Dendritic cell treated with granulocyte-macrophage colony-stimulating factor and Interleukin-4, amounts not matched to agents 40 ng/mL and 50 ng/mL, for 4 days (primary cell): ENCODE data around the gene MAST4.

ENCODE experiments used
- H3K27ac Mint-ChIP-seq: one replicate; pipeline ENCODE4 v1.8.0; 2022; ENCODE audit warnings: mild to moderate bottlenecking, mixed read lengths
- H3K27me3 Mint-ChIP-seq: one replicate; pipeline ENCODE4 v1.8.0; 2022; ENCODE audit warnings: mild to moderate bottlenecking, mixed read lengths
- H3K36me3 Mint-ChIP-seq: one replicate; pipeline ENCODE4 v1.8.0; 2022; ENCODE audit warnings: low read depth, mixed read lengths
- H3K4me1 Mint-ChIP-seq: one replicate; pipeline ENCODE4 v1.8.0; 2022; ENCODE audit warnings: low read depth, mixed read lengths
- H3K4me3 Mint-ChIP-seq: one replicate; pipeline ENCODE4 v1.8.0; 2022; ENCODE audit warnings: mild to moderate bottlenecking, moderate library complexity, mixed read lengths
- H3K9me3 Mint-ChIP-seq: one replicate; pipeline ENCODE4 v1.8.0; 2022; ENCODE audit warnings: mixed read lengths
- intact Hi-C: fragments of 100-400 bp; cut with micrococcal nuclease; formaldehyde crosslinking; loops from one replicate; pipeline ENCODE4 v1.15.0; 2022

The MAST4 gene

GRCh38 chr5:66710557-66711088 lies 114.4 kb downstream of the MAST4 start:
- peaks cover 10% of the 10 kb centered on the region for H3K9me3 Mint-ChIP-seq
- H3K27me3 Mint-ChIP-seq: no peaks in the 10 kb centered on the region
- H3K27ac Mint-ChIP-seq: no peak overlapping the region
- no peaks in the 10 kb centered on the region for H3K36me3 Mint-ChIP-seq
- no peaks in the 10 kb centered on the region for H3K4me1 Mint-ChIP-seq
- H3K4me3 Mint-ChIP-seq: no peak overlapping the region
- intact Hi-C loops: no loop called here

GRCh38 chr5:66713998-66714397 lies 117.8 kb downstream of the MAST4 start:
- Mint-ChIP-seq H3K4me3 (no peak overlapping the region), H3K4me1 (peaks cover 13% of the 10 kb centered on the region), H3K27ac (no peak overlapping the region), H3K9me3 (peaks cover 10% of the 10 kb centered on the region), H3K36me3 (no peaks in the 10 kb centered on the region), H3K27me3 (no peaks in the 10 kb centered on the region)
- intact Hi-C loops: no loop called here

GRCh38 chr5:66717455-66718373 lies 121.5 kb downstream of the MAST4 start:
- Mint-ChIP-seq H3K27ac (peak overlapping the region; percentile 43), H3K4me1 (peaks cover 27% of the 10 kb centered on the region), H3K9me3 (no peaks in the 10 kb centered on the region), H3K36me3 (no peaks in the 10 kb centered on the region), H3K27me3 (no peaks in the 10 kb centered on the region), H3K4me3 (no peak overlapping the region)
- intact Hi-C loops: no loop called here

- Mint-ChIP-seq H3K36me3 (no peaks in the 10 kb centered on the region), H3K9me3 (no peaks in the 10 kb centered on the region), H3K4me3 (no peak overlapping the region), H3K27me3 (no peaks in the 10 kb centered on the region), H3K4me1 (peaks cover 30% of the 10 kb centered on the region), H3K27ac (peak overlapping the region; percentile 43)
- intact Hi-C loops: no loop called here
Observed at GRCh38 chr5:66718374-66719002, 122.3 kb downstream of the MAST4 start.

GRCh38 chr5:66720780-66721179 lies 124.6 kb downstream of the MAST4 start:
- H3K27ac Mint-ChIP-seq: no peak overlapping the region

GRCh38 chr5:66722686-66723085 lies 126.5 kb downstream of the MAST4 start:
- H3K9me3 Mint-ChIP-seq: no peaks in the 10 kb centered on the region
- intact Hi-C loops: no loop called here
- no peaks in the 10 kb centered on the region for H3K36me3 Mint-ChIP-seq
- peaks cover 29% of the 10 kb centered on the region for H3K4me1 Mint-ChIP-seq
- no peak overlapping the region for H3K27ac Mint-ChIP-seq
- no peak overlapping the region for H3K4me3 Mint-ChIP-seq
- no peaks in the 10 kb centered on the region for H3K27me3 Mint-ChIP-seq

More at GRCh38 chr5:66720780-66721179, 124.6 kb downstream of the MAST4 start:
- H3K4me3 Mint-ChIP-seq: no peak overlapping the region
- H3K4me1 Mint-ChIP-seq: peaks cover 30% of the 10 kb centered on the region
- H3K36me3 Mint-ChIP-seq: no peaks in the 10 kb centered on the region
- H3K27me3 Mint-ChIP-seq: no peaks in the 10 kb centered on the region
- intact Hi-C loops: no loop called here
- no peaks in the 10 kb centered on the region for H3K9me3 Mint-ChIP-seq

- no peaks in the 10 kb centered on the region for H3K27me3 Mint-ChIP-seq
- no peaks in the 10 kb centered on the region for H3K9me3 Mint-ChIP-seq
- H3K27ac Mint-ChIP-seq: no peak overlapping the region
- H3K4me1 Mint-ChIP-seq: peaks cover 15% of the 10 kb centered on the region
- intact Hi-C loops: no loop called here
- H3K4me3 Mint-ChIP-seq: no peak overlapping the region
- no peaks in the 10 kb centered on the region for H3K36me3 Mint-ChIP-seq
Observed at GRCh38 chr5:66724349-66725139, 128.4 kb downstream of the MAST4 start.

GRCh38 chr5:66727630-66728029 lies 131.4 kb downstream of the MAST4 start:
- peaks cover 15% of the 10 kb centered on the region for H3K4me1 Mint-ChIP-seq
- intact Hi-C loops: no loop called here

GRCh38 chr5:66728049-66728448 lies 131.9 kb downstream of the MAST4 start:
- Mint-ChIP-seq H3K9me3 (no peaks in the 10 kb centered on the region), H3K27me3 (peaks cover 4% of the 10 kb centered on the region), H3K27ac (no peak overlapping the region), H3K4me1 (peaks cover 11% of the 10 kb centered on the region), H3K4me3 (no peak overlapping the region), H3K36me3 (no peaks in the 10 kb centered on the region)
- intact Hi-C loops: no loop called here

More at GRCh38 chr5:66727630-66728029, 131.4 kb downstream of the MAST4 start:
- no peaks in the 10 kb centered on the region for H3K36me3 Mint-ChIP-seq
- peaks cover 3% of the 10 kb centered on the region for H3K27me3 Mint-ChIP-seq
- H3K4me3 Mint-ChIP-seq: no peak overlapping the region
- H3K9me3 Mint-ChIP-seq: no peaks in the 10 kb centered on the region
- H3K27ac Mint-ChIP-seq: no peak overlapping the region

- H3K9me3 Mint-ChIP-seq: no peaks in the 10 kb centered on the region
Observed at GRCh38 chr5:66737096-66737495, 140.9 kb downstream of the MAST4 start.

GRCh38 chr5:66738136-66738535 lies 141.9 kb downstream of the MAST4 start:
- intact Hi-C loops: loop anchor here (10.0 kb wide), 1 partner anchor 143 kb away; the partner anchor contains the start of gene MAST4
- Mint-ChIP-seq H3K27me3 (no peaks in the 10 kb centered on the region), H3K36me3 (no peaks in the 10 kb centered on the region), H3K9me3 (no peaks in the 10 kb centered on the region), H3K4me3 (no peak overlapping the region), H3K27ac (no peak overlapping the region), H3K4me1 (peaks cover 56% of the 10 kb centered on the region)

More at GRCh38 chr5:66737096-66737495, 140.9 kb downstream of the MAST4 start:
- peaks cover 51% of the 10 kb centered on the region for H3K4me1 Mint-ChIP-seq
- H3K36me3 Mint-ChIP-seq: no peaks in the 10 kb centered on the region
- intact Hi-C loops: loop anchor here (10.0 kb wide), 1 partner anchor 142 kb away; the partner anchor contains the start of gene MAST4
- no peak overlapping the region for H3K27ac Mint-ChIP-seq
- H3K27me3 Mint-ChIP-seq: peaks cover 2% of the 10 kb centered on the region
- no peak overlapping the region for H3K4me3 Mint-ChIP-seq

GRCh38 chr5:66739021-66739420 lies 142.8 kb downstream of the MAST4 start:
- Mint-ChIP-seq H3K27ac (no peak overlapping the region), H3K36me3 (no peaks in the 10 kb centered on the region), H3K4me1 (peaks cover 65% of the 10 kb centered on the region), H3K27me3 (no peaks in the 10 kb centered on the region), H3K4me3 (no peak overlapping the region), H3K9me3 (no peaks in the 10 kb centered on the region)
- intact Hi-C loops: loop anchor here (10.0 kb wide), 1 partner anchor 144 kb away; the partner anchor contains the start of gene MAST4

GRCh38 chr5:66739951-66740350 lies 143.8 kb downstream of the MAST4 start:
- H3K9me3 Mint-ChIP-seq: peaks cover 8% of the 10 kb centered on the region
- H3K4me1 Mint-ChIP-seq: peaks cover 72% of the 10 kb centered on the region
- intact Hi-C loops: loop anchor here (10.0 kb wide), 1 partner anchor 145 kb away; the partner anchor contains the start of gene MAST4
- no peak overlapping the region for H3K4me3 Mint-ChIP-seq
- H3K27ac Mint-ChIP-seq: no peak overlapping the region
- H3K27me3 Mint-ChIP-seq: no peaks in the 10 kb centered on the region
- H3K36me3 Mint-ChIP-seq: no peaks in the 10 kb centered on the region
